Activated CD8-positive, alpha-beta T cell treated with anti-CD3 and anti-CD28 coated beads for 36 hours (primary cell): Measurements from ENCODE around the gene MACROD1. TPM values are rescaled to one million over a fixed set of nuclear protein-coding genes. Genes with fewer than 3 reads are reported as not detected.

ENCODE experiments used
- ATAC-seq: fragments of 200-7000 bp; cut with Tn5 transposase; one replicate; pipeline ENCODE4 v1.10.0; 2021; ENCODE audit warnings: mild to moderate bottlenecking, moderate library complexity
- CTCF ChIA-PET: fragments of 350-600 bp; sonication (Branson Sonifier 250); formaldehyde crosslinking; loops from one replicate; lab custom pipeline; 2021; ENCODE audit warnings: antibody characterized with exemption; lab: Charles Lee
- POLR2A ChIA-PET: fragments of 350-600 bp; sonication (Branson Sonifier 250); formaldehyde crosslinking; loops from one replicate; lab custom pipeline; 2021; ENCODE audit warnings: antibody characterized with exemption; lab: Charles Lee
- DNase-seq: peaks from one replicate; pipeline ENCODE4 v3.0.0-alpha.2; 2020
- H3K27ac Mint-ChIP-seq: one replicate; pipeline ENCODE4 v1.8.0; 2021; ENCODE audit warnings: mild to moderate bottlenecking, mixed read lengths
- H3K27me3 Mint-ChIP-seq: one replicate; pipeline ENCODE4 v1.8.0; 2021; ENCODE audit warnings: mixed read lengths
- H3K36me3 Mint-ChIP-seq: one replicate; pipeline ENCODE4 v1.8.0; 2021; ENCODE audit warnings: low read depth, mixed read lengths
- H3K4me1 Mint-ChIP-seq: one replicate; pipeline ENCODE4 v1.8.0; 2021; ENCODE audit warnings: low read depth, mixed read lengths
- H3K4me3 Mint-ChIP-seq: one replicate; pipeline ENCODE4 v1.8.0; 2021; ENCODE audit warnings: mild to moderate bottlenecking, moderate library complexity, mixed read lengths
- H3K9me3 Mint-ChIP-seq: one replicate; pipeline ENCODE4 v1.8.0; 2021; ENCODE audit warnings: mixed read lengths
- intact Hi-C: fragments of 100-400 bp; cut with micrococcal nuclease; formaldehyde crosslinking; loops from one replicate; pipeline ENCODE4 v1.10.0; 2022
- total RNA-seq, 2 experiments: library from RNA; stranded (reverse); gene quantifications; one replicate each; pipeline ENCODE4 v1.2.3, GENCODE V29; 2021
- TF ChIP-seq, protein P1 (sequence below): fragments of 200-600 bp; IDR thresholded peaks from one replicate; pipeline ENCODE4 v1.8.0; 2022; ENCODE audit warnings: antibody characterized with exemption, mild to moderate bottlenecking

Gene MACROD1
- total RNA-seq, 2 experiments from 2014 or later, result 38.7 to 38.8 TPM

DNA sequence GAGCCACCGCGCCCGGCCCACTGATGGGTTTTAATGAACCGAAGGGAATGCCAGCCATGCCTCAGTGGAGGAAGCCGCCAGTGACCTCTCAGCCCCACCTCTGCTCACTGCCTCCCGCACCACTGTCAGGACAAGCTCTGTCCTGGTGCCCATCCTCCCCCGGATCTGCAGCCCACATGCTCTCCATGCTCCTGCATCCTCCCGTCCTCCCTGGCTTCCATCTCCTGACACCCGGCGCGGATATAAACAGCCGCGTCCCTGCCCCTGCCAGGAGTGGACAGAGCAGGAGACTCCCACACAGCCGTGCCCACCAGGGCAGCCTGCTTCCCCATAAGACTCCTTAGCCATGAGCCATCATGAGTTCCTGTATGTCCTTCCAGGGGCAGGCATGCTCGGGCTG is 26.9 kb downstream of the MACROD1 start:
- ATAC-seq (no peak), DNase-seq (no peak)
- Mint-ChIP-seq H3K27ac (no peak overlapping the region), H3K36me3 (no peaks in the 10 kb centered on the region), H3K4me1 (peaks cover 7% of the 10 kb centered on the region), H3K9me3 (no peaks in the 10 kb centered on the region), H3K4me3 (no peak overlapping the region), H3K27me3 (no peaks in the 10 kb centered on the region)
- TF ChIP-seq, protein P1, sequence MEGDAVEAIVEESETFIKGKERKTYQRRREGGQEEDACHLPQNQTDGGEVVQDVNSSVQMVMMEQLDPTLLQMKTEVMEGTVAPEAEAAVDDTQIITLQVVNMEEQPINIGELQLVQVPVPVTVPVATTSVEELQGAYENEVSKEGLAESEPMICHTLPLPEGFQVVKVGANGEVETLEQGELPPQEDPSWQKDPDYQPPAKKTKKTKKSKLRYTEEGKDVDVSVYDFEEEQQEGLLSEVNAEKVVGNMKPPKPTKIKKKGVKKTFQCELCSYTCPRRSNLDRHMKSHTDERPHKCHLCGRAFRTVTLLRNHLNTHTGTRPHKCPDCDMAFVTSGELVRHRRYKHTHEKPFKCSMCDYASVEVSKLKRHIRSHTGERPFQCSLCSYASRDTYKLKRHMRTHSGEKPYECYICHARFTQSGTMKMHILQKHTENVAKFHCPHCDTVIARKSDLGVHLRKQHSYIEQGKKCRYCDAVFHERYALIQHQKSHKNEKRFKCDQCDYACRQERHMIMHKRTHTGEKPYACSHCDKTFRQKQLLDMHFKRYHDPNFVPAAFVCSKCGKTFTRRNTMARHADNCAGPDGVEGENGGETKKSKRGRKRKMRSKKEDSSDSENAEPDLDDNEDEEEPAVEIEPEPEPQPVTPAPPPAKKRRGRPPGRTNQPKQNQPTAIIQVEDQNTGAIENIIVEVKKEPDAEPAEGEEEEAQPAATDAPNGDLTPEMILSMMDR, result no peak
- CTCF ChIA-PET, result interaction anchor here (1.2 to 1.3 kb wide), 2 partner anchors 9 to 10 kb away, joined by 4 to 7 read pairs; no protein-coding TSS in a partner anchor
- POLR2A ChIA-PET, result no interaction called here
- intact Hi-C loops, result no loop called here

DNA sequence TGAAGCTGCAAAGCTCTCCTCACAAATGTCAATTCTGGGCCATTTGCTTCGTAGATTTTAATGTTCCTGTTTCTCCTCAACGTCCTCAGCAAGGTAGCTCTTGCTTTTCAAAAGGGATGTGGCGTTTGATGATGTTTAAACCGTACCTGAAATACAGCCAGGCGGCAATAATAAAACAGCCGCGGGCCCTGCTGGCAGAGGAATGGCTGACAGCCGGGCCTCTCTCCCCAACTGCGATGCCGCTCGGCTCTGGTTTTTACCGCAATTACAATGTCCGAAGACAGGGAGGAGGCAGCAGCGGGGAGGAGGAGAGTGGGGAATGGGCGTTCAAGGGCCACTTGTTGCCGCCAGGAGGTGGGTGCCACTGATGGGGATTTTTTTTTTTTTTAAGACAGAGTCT is 27.5 kb downstream of the MACROD1 start:
- intact Hi-C loops, result no loop called here
- Mint-ChIP-seq H3K27me3 (no peaks in the 10 kb centered on the region), H3K9me3 (no peaks in the 10 kb centered on the region), H3K36me3 (no peaks in the 10 kb centered on the region), H3K27ac (no peak overlapping the region), H3K4me3 (no peak overlapping the region), H3K4me1 (no peaks in the 10 kb centered on the region)
- ATAC-seq (no peak), DNase-seq (no peak)
- CTCF ChIA-PET, result interaction anchor here (1.2 to 1.7 kb wide), 3 partner anchors 9 to 138 kb away, joined by 4 to 7 read pairs (median 5); no protein-coding TSS in a partner anchor
- POLR2A ChIA-PET, result no interaction called here
- TF ChIP-seq, protein P1, result no peak

GRCh38 chr11:64136765-64137441 is 29.0 kb downstream of the MACROD1 start:
- POLR2A ChIA-PET, result interaction anchor here (0.7 kb wide), 1 partner anchor 349 kb away, joined by 3 read pairs; no protein-coding TSS in a partner anchor
- CTCF ChIA-PET, result interaction anchor here (1.4 to 1.9 kb wide), 3 partner anchors 11 to 137 kb away, joined by 5 read pairs; no protein-coding TSS in a partner anchor
- Mint-ChIP-seq H3K4me1 (no peaks in the 10 kb centered on the region), H3K27ac (no peak overlapping the region), H3K27me3 (no peaks in the 10 kb centered on the region), H3K4me3 (no peak overlapping the region), H3K36me3 (no peaks in the 10 kb centered on the region), H3K9me3 (no peaks in the 10 kb centered on the region)
- TF ChIP-seq, protein P1, result no peak
- DNase-seq (no peak), ATAC-seq (no peak)
- intact Hi-C loops, result no loop called here

DNA sequence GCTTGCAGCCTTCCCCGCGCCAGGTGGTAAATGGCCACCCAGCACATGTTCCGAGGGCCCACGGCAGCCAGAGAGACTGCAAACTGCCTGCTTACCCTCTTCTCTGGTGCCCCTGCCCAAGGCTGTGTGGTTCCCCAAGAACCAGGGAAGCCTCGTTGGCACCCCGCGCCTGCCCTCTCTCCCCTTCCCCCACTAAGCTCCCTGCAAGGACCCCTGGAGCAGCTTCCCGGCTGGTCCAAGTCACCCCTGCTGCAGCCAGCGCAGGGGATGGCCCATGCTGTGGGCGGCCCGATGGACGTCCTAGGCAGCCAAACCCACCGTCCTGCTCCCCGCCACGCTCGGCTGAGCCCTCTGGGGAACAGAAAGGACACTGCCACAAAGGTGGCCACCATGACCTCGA is 30.2 kb downstream of the MACROD1 start:
- POLR2A ChIA-PET, result no interaction called here
- Mint-ChIP-seq H3K9me3 (no peaks in the 10 kb centered on the region), H3K36me3 (no peaks in the 10 kb centered on the region), H3K27me3 (no peaks in the 10 kb centered on the region), H3K4me1 (no peaks in the 10 kb centered on the region), H3K4me3 (no peak overlapping the region), H3K27ac (no peak overlapping the region)
- TF ChIP-seq, protein P1, result no peak
- no peak for DNase-seq
- CTCF ChIA-PET, result interaction anchor here (1.4 to 1.9 kb wide), 2 partner anchors 13 to 17 kb away, joined by 5 read pairs; no protein-coding TSS in a partner anchor
- intact Hi-C loops, result no loop called here
- ATAC-seq, result no peak

- H3K4me3 Mint-ChIP-seq, result no peak overlapping the region
- ChIA-PET CTCF (interaction anchor here (1.9 kb wide), 1 partner anchor 17 kb away, joined by 5 read pairs; no protein-coding TSS in a partner anchor), POLR2A (no interaction called here)
- H3K36me3 Mint-ChIP-seq, result no peaks in the 10 kb centered on the region
- no peak overlapping the region for H3K27ac Mint-ChIP-seq
- no peaks in the 10 kb centered on the region for H3K4me1 Mint-ChIP-seq
- no peak for ATAC-seq
- H3K9me3 Mint-ChIP-seq, result no peaks in the 10 kb centered on the region
- H3K27me3 Mint-ChIP-seq, result no peaks in the 10 kb centered on the region
- no peak for DNase-seq
- intact Hi-C loops, result no loop called here
- TF ChIP-seq, protein P1, result no peak
These were observed 30.9 kb downstream of the MACROD1 start for GRCh38 chr11:64134963-64135362.
